Nephron (organoid): Measurements from ENCODE around the gene FGF23.
A peak's percentile ranks its signal among the peaks of the same experiment; 100 is the strongest.

Experiments
- H3K27ac Mint-ChIP-seq, 3 experiments: 2 replicates each; pipeline ENCODE4 v1.8.0; 2020; ENCODE audit warnings: mixed read lengths in 3 of 3, mild to moderate bottlenecking in 2 of 3, moderate library complexity in 1 of 3
- H3K27me3 Mint-ChIP-seq: 2 replicates; pipeline ENCODE4 v1.8.0; 2021; ENCODE audit warnings: low read depth, mild to moderate bottlenecking, moderate library complexity, mixed read lengths
- H3K36me3 Mint-ChIP-seq: 2 replicates; pipeline ENCODE4 v1.8.0; 2020; ENCODE audit warnings: low read depth, mixed read lengths
- H3K4me1 Mint-ChIP-seq: 2 replicates; pipeline ENCODE4 v1.8.0; 2020; ENCODE audit warnings: mixed read lengths
- H3K4me3 Mint-ChIP-seq, 3 experiments: 2 replicates each; pipeline ENCODE4 v1.8.0; 2020; ENCODE audit warnings: mild to moderate bottlenecking in 3 of 3, mixed read lengths in 3 of 3, moderate library complexity in 2 of 3
- H3K9me3 Mint-ChIP-seq: 2 replicates; pipeline ENCODE4 v1.8.0; 2020; ENCODE audit warnings: mixed read lengths
- TF ChIP-seq, protein P1 (sequence below), 3 experiments: fragments of 200-600 bp; sonication (generic); IDR thresholded peaks; one replicate each; pipeline ENCODE4 v1.5.0; 2021; ENCODE audit warnings: antibody characterized with exemption in 3 of 3; ENCODE audit not compliant: unreplicated experiment in 3 of 3

The FGF23 gene

DNA sequence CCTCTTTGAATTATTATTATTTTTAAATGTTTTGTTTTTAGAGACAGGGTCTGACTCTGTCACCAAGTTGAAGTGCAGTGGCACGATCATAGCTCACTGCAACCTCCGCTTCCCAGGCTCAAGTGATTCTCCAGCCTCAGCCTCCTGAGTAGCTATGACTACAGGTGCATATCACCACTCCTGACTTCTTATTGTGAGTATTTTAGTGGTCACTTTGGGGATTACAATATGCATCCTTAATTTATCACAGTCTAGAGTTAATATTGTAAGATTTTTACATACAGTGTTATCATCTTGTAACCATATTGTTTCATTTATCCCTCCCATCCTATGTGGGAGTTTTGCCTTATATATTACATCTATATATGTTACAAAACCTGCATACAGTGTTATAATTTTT lies 13.4 kb downstream of the FGF23 start:
- no peaks in the 10 kb centered on the region for H3K9me3 Mint-ChIP-seq
- H3K36me3 Mint-ChIP-seq: no peaks in the 10 kb centered on the region
- H3K27me3 Mint-ChIP-seq: peaks cover 26% of the 10 kb centered on the region
- TF ChIP-seq, protein P1, sequence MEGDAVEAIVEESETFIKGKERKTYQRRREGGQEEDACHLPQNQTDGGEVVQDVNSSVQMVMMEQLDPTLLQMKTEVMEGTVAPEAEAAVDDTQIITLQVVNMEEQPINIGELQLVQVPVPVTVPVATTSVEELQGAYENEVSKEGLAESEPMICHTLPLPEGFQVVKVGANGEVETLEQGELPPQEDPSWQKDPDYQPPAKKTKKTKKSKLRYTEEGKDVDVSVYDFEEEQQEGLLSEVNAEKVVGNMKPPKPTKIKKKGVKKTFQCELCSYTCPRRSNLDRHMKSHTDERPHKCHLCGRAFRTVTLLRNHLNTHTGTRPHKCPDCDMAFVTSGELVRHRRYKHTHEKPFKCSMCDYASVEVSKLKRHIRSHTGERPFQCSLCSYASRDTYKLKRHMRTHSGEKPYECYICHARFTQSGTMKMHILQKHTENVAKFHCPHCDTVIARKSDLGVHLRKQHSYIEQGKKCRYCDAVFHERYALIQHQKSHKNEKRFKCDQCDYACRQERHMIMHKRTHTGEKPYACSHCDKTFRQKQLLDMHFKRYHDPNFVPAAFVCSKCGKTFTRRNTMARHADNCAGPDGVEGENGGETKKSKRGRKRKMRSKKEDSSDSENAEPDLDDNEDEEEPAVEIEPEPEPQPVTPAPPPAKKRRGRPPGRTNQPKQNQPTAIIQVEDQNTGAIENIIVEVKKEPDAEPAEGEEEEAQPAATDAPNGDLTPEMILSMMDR (IDR thresholded peaks at IDR 0.05; ENCODE audit: unreplicated experiment in 3 of 3): no peak
- H3K27ac Mint-ChIP-seq: no peak overlapping the region
- no peaks in the 10 kb centered on the region for H3K4me1 Mint-ChIP-seq
- H3K4me3 Mint-ChIP-seq: no peak overlapping the region

DNA sequence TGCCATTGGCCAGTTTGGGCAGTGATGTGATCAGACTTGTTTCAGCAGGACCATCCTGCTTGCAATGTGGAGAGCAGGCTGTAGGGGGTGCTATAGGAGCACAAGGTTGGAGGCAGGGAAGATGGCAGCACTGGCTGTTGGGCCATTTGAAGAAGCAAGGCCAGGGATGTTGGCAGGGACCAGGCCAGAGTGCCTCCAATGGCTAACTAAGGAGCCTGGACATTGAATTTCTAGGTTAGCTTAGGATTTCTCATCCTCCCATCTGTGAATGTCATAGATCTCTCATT lies 23.5 kb downstream of the FGF23 start:
- Mint-ChIP-seq H3K27me3 (no peaks in the 10 kb centered on the region), H3K4me1 (peaks cover 6% of the 10 kb centered on the region), H3K4me3 (no peak overlapping the region), H3K9me3 (peaks cover 5% of the 10 kb centered on the region), H3K36me3 (peaks cover 2% of the 10 kb centered on the region), H3K27ac (no peak overlapping the region)
- TF ChIP-seq, protein P1 (IDR thresholded peaks at IDR 0.05; ENCODE audit: unreplicated experiment in 3 of 3): peak in 2 of 3 experiments; percentile 29 to 46

DNA sequence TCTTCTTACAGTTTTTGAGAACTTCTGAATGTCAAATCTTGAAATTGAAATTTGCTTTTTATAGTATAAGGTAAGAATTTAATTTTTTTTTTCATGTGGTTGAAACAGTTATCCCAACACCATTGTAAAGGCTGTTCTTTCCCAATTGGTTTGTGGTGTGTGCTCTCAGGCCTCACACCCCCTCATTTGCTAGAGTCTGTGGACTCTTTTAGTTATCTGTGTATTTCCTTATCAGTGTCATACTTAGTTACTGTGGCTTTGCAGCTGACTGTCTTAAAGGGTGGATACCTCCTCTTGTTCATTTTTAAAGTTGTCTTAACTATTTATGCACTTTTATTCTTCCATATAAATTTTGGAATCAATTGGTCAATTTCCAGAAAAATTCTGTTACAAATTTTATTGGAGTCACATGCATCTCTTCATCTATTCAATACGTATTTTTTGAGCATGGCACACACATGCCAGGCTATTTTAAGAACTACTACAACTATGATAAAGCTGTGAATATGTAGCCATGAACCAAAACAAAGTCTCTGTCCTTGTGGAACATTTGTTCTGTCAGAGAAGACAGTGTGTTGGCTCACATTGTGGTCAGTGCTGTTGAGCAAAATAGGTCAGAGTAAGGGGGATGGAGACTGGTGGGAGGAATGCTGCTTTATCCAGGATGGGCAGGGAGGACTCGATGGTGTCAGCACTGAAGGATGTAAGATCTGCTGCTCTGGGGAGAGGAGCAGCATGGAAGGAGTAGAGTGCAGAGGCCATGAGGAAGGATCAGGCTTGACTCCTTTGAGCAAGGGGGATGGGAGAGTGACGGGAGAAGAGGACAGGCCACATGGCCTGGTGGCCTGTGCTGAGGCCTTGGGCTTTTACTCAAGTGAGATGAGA lies 24.1 kb downstream of the FGF23 start:
- H3K9me3 Mint-ChIP-seq: peaks cover 5% of the 10 kb centered on the region
- H3K27ac Mint-ChIP-seq: no peak overlapping the region
- H3K4me1 Mint-ChIP-seq: peaks cover 6% of the 10 kb centered on the region

DNA sequence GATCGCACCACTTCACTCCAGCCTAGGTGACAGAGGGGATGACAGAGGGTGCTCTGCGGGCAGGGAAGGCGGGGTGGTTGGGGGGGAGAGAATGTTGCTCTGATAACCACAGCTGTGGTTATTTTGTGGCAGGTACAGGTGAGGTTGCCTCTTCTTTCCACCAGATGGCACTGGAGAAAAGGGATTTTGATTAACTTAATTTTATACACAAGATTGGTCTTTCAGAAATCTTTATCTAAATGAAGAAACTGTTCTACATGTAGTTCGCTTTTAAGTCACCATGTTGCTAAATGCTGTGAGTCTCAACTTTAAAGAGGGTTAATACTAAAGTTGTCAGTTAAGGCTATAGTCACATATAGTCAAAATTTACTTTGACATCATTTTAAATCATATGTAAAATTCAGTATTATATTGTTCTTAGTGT lies 25.7 kb downstream of the FGF23 start:
- Mint-ChIP-seq H3K27me3 (no peaks in the 10 kb centered on the region), H3K9me3 (no peaks in the 10 kb centered on the region), H3K27ac (no peak overlapping the region), H3K36me3 (peaks cover 8% of the 10 kb centered on the region), H3K4me3 (no peak overlapping the region), H3K4me1 (peaks cover 6% of the 10 kb centered on the region)
- TF ChIP-seq, protein P1 (IDR thresholded peaks at IDR 0.05; ENCODE audit: unreplicated experiment in 3 of 3): peak; percentile 53 to 59 (median 58)

More for the DNA sequence above, 24.1 kb downstream of the FGF23 start:
- Mint-ChIP-seq H3K4me3 (no peak overlapping the region), H3K36me3 (peaks cover 6% of the 10 kb centered on the region), H3K27me3 (no peaks in the 10 kb centered on the region)
- TF ChIP-seq, protein P1 (IDR thresholded peaks at IDR 0.05; ENCODE audit: unreplicated experiment in 3 of 3): no peak

DNA sequence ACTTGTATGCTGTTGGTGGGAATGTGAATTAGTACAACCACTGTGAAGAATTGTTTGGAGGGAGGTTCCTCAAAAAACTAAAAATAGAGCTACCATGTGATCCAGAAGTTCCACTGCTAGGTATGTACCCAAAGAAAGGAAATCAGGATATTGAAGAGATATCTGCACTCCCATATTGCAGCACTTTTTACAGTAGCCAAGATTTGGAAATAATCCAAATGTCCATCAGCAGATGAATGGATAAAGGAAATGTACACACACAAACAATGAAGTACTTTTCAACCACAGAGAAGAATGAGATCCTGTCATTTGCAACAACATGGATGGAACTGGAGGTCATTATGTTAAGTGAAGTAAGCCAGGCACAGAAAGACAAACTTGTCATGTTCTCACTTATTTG lies 32.6 kb downstream of the FGF23 start:
- no peak overlapping the region for H3K27ac Mint-ChIP-seq
- peaks cover 26% of the 10 kb centered on the region for H3K9me3 Mint-ChIP-seq
- TF ChIP-seq, protein P1 (IDR thresholded peaks at IDR 0.05; ENCODE audit: unreplicated experiment in 3 of 3): no peak
- H3K27me3 Mint-ChIP-seq: no peaks in the 10 kb centered on the region
- H3K36me3 Mint-ChIP-seq: peaks cover 45% of the 10 kb centered on the region
- H3K4me1 Mint-ChIP-seq: no peaks in the 10 kb centered on the region
- H3K4me3 Mint-ChIP-seq: no peak overlapping the region

DNA sequence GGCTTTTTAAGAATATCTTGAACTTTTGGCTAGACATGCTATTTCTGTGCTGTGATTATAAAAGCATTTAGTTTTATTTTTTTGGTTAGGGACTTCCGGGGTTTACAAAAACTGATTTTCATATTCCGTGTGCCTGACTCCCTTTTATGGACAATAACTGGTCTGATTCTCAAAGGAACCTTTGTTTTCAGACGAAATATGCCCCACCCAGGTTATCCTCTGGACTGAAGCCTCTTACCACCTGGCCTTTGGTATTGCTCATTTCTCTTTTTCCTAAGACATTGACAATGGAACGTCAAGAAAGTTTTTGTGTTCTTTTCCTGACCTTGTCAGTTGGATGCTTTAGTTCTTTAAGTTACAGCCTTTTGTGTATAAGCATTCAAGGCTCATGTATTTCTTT lies 47.7 kb downstream of the FGF23 start:
- peaks cover 4% of the 10 kb centered on the region for H3K9me3 Mint-ChIP-seq
- no peaks in the 10 kb centered on the region for H3K27me3 Mint-ChIP-seq
- no peak overlapping the region for H3K27ac Mint-ChIP-seq
- no peaks in the 10 kb centered on the region for H3K4me1 Mint-ChIP-seq
- H3K4me3 Mint-ChIP-seq: no peak overlapping the region
- H3K36me3 Mint-ChIP-seq: peaks cover 35% of the 10 kb centered on the region
- TF ChIP-seq, protein P1 (IDR thresholded peaks at IDR 0.05; ENCODE audit: unreplicated experiment in 3 of 3): no peak
